AG09309 (cell line): ENCODE results near the gene SRRM1.

Experiments used
- DNase-seq: peaks from one replicate; pipeline ENCODE4 v3.0.0-alpha.2; 2010; ENCODE audit warnings: low read depth
- H3K4me3 ChIP-seq: 2 replicates; pipeline ENCODE4 v1.5.1; 2011; ENCODE audit warnings: mild to moderate bottlenecking, low read depth, low read length, moderate library complexity; ENCODE audit not compliant: control insufficient read depth
- CTCF ChIP-seq: IDR thresholded peaks from 2 replicates; pipeline ENCODE4 v1.5.1; 2011; ENCODE audit warnings: mild to moderate bottlenecking, low read depth, low read length, inconsistent platforms; ENCODE audit not compliant: insufficient read depth, control insufficient read depth; ENCODE audit errors: missing control alignments

The SRRM1 gene

DNA sequence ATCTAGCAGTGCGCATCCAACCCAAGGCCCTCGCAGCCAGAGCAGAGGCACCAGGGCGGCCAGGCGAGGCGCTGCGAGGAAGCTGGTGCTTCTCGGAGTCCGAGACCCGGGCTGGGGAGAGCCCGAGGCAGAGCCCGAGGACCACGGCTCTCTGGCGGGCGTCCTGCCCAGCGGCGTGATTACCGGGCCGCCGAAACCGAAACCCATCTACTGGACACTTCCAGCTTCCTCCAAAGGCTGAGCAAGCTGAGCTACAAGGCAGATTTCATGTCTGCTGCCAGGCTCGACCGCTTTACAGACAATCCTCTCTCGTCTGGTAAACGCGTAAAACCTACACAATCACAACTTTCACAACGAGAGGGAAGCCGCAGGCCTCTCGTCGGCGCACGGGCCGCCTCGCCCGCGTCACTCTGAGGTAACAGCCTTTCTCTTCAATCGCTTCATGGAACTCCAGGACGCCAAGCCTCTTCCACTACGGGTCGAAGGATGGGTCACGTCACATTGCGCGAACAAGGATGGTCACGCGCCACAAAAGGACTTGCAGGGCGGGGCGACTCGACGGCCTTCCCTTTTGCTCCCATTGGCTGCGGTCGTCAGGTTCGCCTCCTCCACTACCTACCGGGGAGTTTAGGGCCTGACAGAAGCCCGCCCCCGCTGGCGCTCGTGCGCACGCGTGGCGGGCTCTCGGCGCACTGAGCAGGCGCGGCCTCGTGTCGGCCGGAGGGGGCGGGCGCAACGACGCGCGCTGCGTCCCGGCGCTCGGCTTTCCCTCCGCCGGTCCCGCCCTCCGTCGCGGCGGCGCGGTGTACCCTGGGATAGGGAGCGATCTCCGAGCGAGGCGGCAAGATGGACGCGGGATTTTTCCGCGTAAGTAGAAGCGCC lies at the start of gene SRRM1:
Gene SRRM1, plus strand, starts transcription at position 822 of the 882 bp plus-strand sequence. Its CDS starts 25 bp downstream, at position 847.
- peak; percentile 99 for DNase-seq
- TF ChIP-seq CTCF: peak; percentile 10
- H3K4me3 ChIP-seq: peak within 1 kb of the TSS; percentile 88

DNA sequence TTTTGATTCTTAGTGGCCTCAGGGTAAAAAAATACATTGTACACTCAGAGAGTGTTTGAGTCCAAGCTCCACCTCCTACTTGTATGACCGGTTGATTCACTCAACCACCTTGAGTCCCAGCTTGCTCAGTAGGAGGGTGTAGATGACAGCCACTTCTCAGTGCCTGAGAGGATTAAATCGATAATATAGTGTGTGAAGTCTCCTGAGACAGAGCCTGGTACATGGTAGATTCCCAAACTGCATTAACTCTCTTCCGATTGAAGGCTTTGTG lies 48.8 kb upstream of the SRRM1 start:
- TF ChIP-seq CTCF: no peak
- H3K4me3 ChIP-seq: no peak overlapping the region
- no peak for DNase-seq

DNA sequence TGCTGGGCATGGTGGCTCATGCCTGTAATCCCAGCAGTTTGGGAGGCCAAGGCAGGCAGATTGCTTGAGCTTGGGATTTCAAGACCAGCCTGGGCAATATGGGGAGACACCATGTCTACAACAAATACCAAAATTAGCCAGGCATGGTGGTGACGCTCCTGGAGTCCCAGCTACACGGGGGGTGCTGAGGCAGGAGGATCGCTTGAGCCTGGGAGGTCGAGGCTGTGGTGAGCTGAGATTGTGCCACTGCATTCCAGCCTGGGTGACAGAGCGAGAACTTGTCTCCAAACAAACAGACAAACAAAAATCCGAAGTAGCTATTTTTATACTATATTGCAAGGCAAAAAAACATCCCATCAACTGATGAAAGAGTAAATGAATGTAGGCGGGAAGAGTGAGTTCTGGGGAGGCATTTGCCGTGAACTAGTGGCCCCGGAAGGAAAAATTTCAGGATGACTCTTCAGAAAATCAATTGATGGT lies 46.7 kb upstream of the SRRM1 start:
- no peak for DNase-seq
- TF ChIP-seq CTCF: no peak
- H3K4me3 ChIP-seq: no peak overlapping the region

DNA sequence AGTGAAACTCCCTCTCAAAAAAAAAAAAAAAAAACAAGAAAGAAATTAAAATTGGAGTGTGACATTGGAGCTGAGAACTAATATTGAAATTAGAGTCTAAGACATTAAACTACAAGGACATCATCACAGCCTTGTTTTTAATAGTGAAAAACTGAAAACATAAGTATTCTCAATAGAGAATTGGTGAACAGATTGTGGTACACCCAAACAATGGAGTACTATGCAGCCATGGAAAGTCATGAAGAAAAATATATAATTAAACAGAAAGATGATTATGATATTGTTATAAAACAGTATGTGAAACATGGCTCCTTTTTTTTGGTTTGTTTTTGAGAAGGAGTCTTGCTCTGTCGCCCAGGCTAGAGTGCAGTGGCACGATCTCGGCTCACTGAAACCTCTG lies 43.8 kb upstream of the SRRM1 start:
- no peak for TF ChIP-seq CTCF
- H3K4me3 ChIP-seq: no peak overlapping the region
- no peak for DNase-seq

GRCh38 chr1:24600551-24600950 lies 42.6 kb upstream of the SRRM1 start:
- no peak for DNase-seq
- TF ChIP-seq CTCF: no peak
- H3K4me3 ChIP-seq: no peak overlapping the region

- H3K4me3 ChIP-seq: no peak overlapping the region
- no peak for TF ChIP-seq CTCF
- DNase-seq: no peak
Measured at GRCh38 chr1:24605534-24606295, 37.4 kb upstream of the SRRM1 start.
